MM.1S (cell line): ENCODE data around the gene FEM1C.

Experiments used
- CTCF ChIP-seq: fragments of 300-600 bp; sonication (generic); IDR thresholded peaks from 2 replicates; pipeline ENCODE4 v1.5.1; 2016; ENCODE audit warnings: antibody characterized with exemption, low read length, mixed read lengths
- EZH2 ChIP-seq: fragments of 300-600 bp; sonication (generic); optimal IDR thresholded peaks from 2 replicates; pipeline ENCODE3; 2017; ENCODE audit warnings: low read depth, mild to moderate bottlenecking, antibody characterized with exemption, low read length, mixed read lengths

- no peak for TF ChIP-seq CTCF
- TF ChIP-seq EZH2, result no peak
Observed at GRCh38 chr5:115478281-115478680, 66.3 kb downstream of the FEM1C start.
